NCI-H2171 treated with DMSO at 0.1 percent for 48 hours (cell line): Measurements from ENCODE around the gene DLX6.
A peak's percentile ranks its signal among the peaks of the same experiment; 100 is the strongest.

Source experiments
- DNase-seq: peaks from one replicate; lab custom pipeline; 2025; lab: John Stamatoyannopoulos, UW

DLX6 gene

GRCh38 chr7:96995406-96996110 is 9.8 kb upstream of the DLX6 start:
- DNase-seq, result no peak

GRCh38 chr7:96996111-96996957 is 9.0 kb upstream of the DLX6 start:
- DNase-seq, result no peak

GRCh38 chr7:96996958-96997511 is 8.3 kb upstream of the DLX6 start:
- DNase-seq, result no peak

GRCh38 chr7:96997512-96998032 is 7.8 kb upstream of the DLX6 start:
- no peak for DNase-seq

- no peak for DNase-seq
Measured at GRCh38 chr7:96998333-96998732, 7.0 kb upstream of the DLX6 start.

- DNase-seq, result no peak
Measured at GRCh38 chr7:96998744-96999143, 6.6 kb upstream of the DLX6 start.

- no peak for DNase-seq
Measured at GRCh38 chr7:97001221-97001620, 4.1 kb upstream of the DLX6 start.

GRCh38 chr7:97001656-97002554 is 3.4 kb upstream of the DLX6 start:
- DNase-seq, result no peak

- DNase-seq, result no peak
Measured at GRCh38 chr7:97002555-97003261, 2.6 kb upstream of the DLX6 start.

- no peak for DNase-seq
Measured at GRCh38 chr7:97003262-97004246, 1.8 kb upstream of the DLX6 start.

- no peak for DNase-seq
Measured at GRCh38 chr7:97004247-97005182, 838 bp upstream of the DLX6 start.

- DNase-seq, result peak; percentile 71
Measured at GRCh38 chr7:97006055-97006815, 882 bp downstream of the DLX6 start.

- DNase-seq, result no peak
Measured at GRCh38 chr7:97006816-97007582, 1.6 kb downstream of the DLX6 start.

- DNase-seq, result no peak
Measured at GRCh38 chr7:97007583-97007861, 2.2 kb downstream of the DLX6 start.

- DNase-seq, result no peak
Measured at GRCh38 chr7:97008275-97008917, 3.0 kb downstream of the DLX6 start.

- no peak for DNase-seq
Measured at GRCh38 chr7:97009753-97010732, 4.7 kb downstream of the DLX6 start.
